Progenitor cell of endocrine pancreas (in vitro differentiated cells): ENCODE results near the gene KCTD17. TPM values are rescaled to one million over a fixed set of nuclear protein-coding genes. Genes with fewer than 3 reads are reported as not detected.

ENCODE experiments used
- DNase-seq: peaks from one replicate; pipeline ENCODE4 v3.0.0; 2021; ENCODE audit warnings: low spot score; ENCODE audit not compliant: unreplicated experiment
- H3K27ac Mint-ChIP-seq: 2 replicates; pipeline ENCODE4 v1.8.0; 2021; ENCODE audit warnings: mild to moderate bottlenecking, moderate library complexity, mixed read lengths
- H3K27me3 Mint-ChIP-seq: 2 replicates; pipeline ENCODE4 v1.8.0; 2021; ENCODE audit warnings: mixed read lengths
- H3K36me3 Mint-ChIP-seq: 2 replicates; pipeline ENCODE4 v1.8.0; 2022; ENCODE audit warnings: mixed read lengths; ENCODE audit not compliant: insufficient read depth
- H3K4me1 Mint-ChIP-seq: 2 replicates; pipeline ENCODE4 v1.8.0; 2021; ENCODE audit warnings: low read depth, mixed read lengths
- H3K4me3 Mint-ChIP-seq: 2 replicates; pipeline ENCODE4 v1.8.0; 2021; ENCODE audit warnings: low read depth, mild to moderate bottlenecking, moderate library complexity, mixed read lengths
- H3K9me3 Mint-ChIP-seq: 2 replicates; pipeline ENCODE4 v1.8.0; 2021; ENCODE audit warnings: low read depth, mixed read lengths
- total RNA-seq: library from RNA; stranded (reverse); gene quantifications from 2 replicates; pipeline ENCODE4 v1.2.1, GENCODE V29; 2021
- TF ChIP-seq, protein P1 (sequence below): fragments of 200-600 bp; sonication (generic); IDR thresholded peaks from one replicate; pipeline ENCODE4 v1.5.0; 2021; ENCODE audit warnings: antibody characterized with exemption, mild to moderate bottlenecking; ENCODE audit not compliant: unreplicated experiment

The KCTD17 gene
- total RNA-seq, 1 donor from 2014 or later = 38.8 TPM

DNA sequence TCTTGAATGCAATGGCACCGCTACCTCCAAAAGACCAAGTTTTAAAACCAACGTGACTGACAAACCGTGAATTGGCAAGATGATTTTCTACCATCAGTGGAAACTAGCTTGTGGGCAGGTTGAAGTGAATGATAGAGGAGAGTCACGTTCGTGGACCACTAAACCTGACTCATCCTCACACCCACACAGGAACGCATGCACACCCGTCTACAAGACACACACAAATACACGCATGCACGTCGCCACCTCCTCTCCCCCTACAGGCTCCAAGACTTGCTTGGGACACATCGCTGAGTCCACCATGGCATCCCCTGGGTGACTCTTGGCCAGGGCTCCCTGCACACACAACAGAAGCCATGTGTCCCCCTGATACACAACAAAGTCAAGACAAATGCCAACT, 43.6 kb downstream of the KCTD17 start:
- Mint-ChIP-seq H3K4me3 (no peak overlapping the region), H3K36me3 (no peaks in the 10 kb centered on the region)

DNA sequence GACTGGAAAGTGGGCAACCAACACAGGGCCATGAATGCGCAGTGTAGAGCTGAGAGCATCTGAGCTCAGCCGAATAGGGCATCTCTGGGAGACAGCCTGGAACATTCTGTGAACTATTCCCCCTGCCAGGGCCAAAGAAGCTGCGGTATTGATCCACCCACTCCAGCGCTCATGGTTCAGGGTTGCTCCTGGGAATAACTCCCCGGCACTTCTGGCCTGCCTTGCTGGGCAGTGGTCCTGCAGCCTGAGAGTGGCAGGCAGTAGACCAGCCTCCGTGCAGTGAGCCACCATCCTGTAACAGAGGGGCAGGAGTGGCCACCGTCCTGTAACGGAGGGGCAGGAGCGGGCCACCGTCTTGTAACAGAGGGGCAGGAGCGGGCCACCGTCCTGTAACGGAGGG, 45.8 kb downstream of the KCTD17 start:
- Mint-ChIP-seq H3K9me3 (no peaks in the 10 kb centered on the region), H3K27me3 (peaks cover 38% of the 10 kb centered on the region), H3K4me3 (peak overlapping the region; percentile 50), H3K27ac (no peak overlapping the region), H3K36me3 (no peaks in the 10 kb centered on the region), H3K4me1 (peaks cover 5% of the 10 kb centered on the region)
- TF ChIP-seq, protein P1, sequence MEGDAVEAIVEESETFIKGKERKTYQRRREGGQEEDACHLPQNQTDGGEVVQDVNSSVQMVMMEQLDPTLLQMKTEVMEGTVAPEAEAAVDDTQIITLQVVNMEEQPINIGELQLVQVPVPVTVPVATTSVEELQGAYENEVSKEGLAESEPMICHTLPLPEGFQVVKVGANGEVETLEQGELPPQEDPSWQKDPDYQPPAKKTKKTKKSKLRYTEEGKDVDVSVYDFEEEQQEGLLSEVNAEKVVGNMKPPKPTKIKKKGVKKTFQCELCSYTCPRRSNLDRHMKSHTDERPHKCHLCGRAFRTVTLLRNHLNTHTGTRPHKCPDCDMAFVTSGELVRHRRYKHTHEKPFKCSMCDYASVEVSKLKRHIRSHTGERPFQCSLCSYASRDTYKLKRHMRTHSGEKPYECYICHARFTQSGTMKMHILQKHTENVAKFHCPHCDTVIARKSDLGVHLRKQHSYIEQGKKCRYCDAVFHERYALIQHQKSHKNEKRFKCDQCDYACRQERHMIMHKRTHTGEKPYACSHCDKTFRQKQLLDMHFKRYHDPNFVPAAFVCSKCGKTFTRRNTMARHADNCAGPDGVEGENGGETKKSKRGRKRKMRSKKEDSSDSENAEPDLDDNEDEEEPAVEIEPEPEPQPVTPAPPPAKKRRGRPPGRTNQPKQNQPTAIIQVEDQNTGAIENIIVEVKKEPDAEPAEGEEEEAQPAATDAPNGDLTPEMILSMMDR = no peak
- no peak for DNase-seq

More for the DNA sequence above, 43.6 kb downstream of the KCTD17 start:
- no peak for DNase-seq
- Mint-ChIP-seq H3K4me1 (peaks cover 9% of the 10 kb centered on the region), H3K27ac (no peak overlapping the region), H3K27me3 (peaks cover 32% of the 10 kb centered on the region), H3K9me3 (no peaks in the 10 kb centered on the region)
- TF ChIP-seq, protein P1 = no peak

DNA sequence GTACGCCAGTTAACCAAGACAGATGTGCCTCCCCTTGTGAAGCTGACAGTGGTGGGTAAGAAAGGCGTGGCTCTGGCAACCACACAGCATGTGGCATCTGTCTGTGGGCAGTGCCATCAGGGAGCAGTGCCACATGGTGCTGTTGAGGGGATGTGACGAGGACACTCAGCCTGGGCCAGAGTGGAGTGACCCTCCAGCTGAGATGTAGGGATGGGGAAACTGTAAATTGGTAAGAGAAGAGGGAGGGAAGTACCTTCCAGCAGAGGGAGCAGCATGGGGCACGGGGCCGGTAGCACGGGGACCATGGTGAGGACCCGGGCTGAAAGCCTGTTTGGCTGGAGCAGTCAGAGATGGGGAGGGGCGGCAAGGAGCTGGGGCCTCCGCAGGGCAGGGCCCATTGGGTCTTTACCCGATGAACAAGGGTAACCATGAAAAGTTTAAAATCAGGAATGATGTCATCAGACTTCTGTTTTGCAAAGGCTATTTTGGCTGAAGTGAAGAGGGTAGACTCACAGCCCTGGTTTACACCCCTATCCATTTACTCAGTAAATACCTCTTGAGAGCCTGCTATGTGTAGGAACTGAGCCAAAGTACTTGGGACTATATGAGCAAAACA, 47.5 kb downstream of the KCTD17 start:
- no peak overlapping the region for H3K27ac Mint-ChIP-seq
- DNase-seq = no peak

DNA sequence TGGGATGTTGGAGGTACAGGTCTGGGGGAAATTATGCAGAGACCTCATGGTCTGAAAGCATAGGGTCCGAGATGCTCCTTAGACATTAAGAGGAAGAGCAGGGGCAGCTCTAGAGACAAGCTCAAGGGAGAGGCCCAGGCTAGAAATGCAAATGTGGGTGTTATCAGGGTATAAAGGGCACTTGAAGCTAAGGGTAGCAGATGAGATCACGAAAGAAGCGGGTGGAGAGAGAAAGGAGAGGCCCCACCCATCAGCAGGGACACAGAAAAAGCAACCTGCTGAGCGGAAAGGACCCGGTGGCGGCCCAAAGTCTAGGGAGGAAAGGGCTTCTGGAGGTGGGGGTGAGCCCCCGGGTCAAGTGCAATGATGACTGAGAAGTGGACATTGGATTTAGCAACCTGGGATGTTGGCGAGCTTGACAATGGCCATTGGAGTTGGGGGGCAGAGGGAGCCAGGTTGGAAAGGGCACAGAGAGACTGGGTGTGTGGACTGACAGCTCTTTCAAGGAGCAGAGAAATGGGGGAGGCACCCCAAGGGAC, 49.1 kb downstream of the KCTD17 start:
- no peaks in the 10 kb centered on the region for H3K9me3 Mint-ChIP-seq
- H3K36me3 Mint-ChIP-seq = no peaks in the 10 kb centered on the region
- peaks cover 2% of the 10 kb centered on the region for H3K4me1 Mint-ChIP-seq
- H3K27ac Mint-ChIP-seq = no peak overlapping the region
- peaks cover 36% of the 10 kb centered on the region for H3K27me3 Mint-ChIP-seq
- TF ChIP-seq, protein P1 = no peak
- no peak for DNase-seq
- H3K4me3 Mint-ChIP-seq = no peak overlapping the region

More for the DNA sequence above, 47.5 kb downstream of the KCTD17 start:
- TF ChIP-seq, protein P1 = peak; percentile 12
- H3K4me1 Mint-ChIP-seq = peaks cover 5% of the 10 kb centered on the region
- H3K27me3 Mint-ChIP-seq = peaks cover 41% of the 10 kb centered on the region
- no peaks in the 10 kb centered on the region for H3K36me3 Mint-ChIP-seq
- no peaks in the 10 kb centered on the region for H3K9me3 Mint-ChIP-seq
- H3K4me3 Mint-ChIP-seq = no peak overlapping the region

- TF ChIP-seq, protein P1 = no peak
- no peak for DNase-seq
- Mint-ChIP-seq H3K36me3 (no peaks in the 10 kb centered on the region), H3K9me3 (no peaks in the 10 kb centered on the region), H3K4me3 (no peak overlapping the region), H3K27me3 (peaks cover 31% of the 10 kb centered on the region), H3K27ac (no peak overlapping the region), H3K4me1 (peaks cover 2% of the 10 kb centered on the region)
Measured at GRCh38 chr22:37101311-37102066, 49.9 kb downstream of the KCTD17 start.
